Epithelial cell of esophagus (primary cell): ENCODE results near the gene PSMG1.

Experiments used
- DNase-seq: peaks from one replicate; pipeline ENCODE4 v3.0.0; 2010; ENCODE audit warnings: low read depth
- H3K4me3 ChIP-seq: 2 replicates; pipeline ENCODE4 v1.5.1; 2011; ENCODE audit warnings: mild to moderate bottlenecking, low read length, control low read depth
- TF ChIP-seq, protein P1 (sequence below): IDR thresholded peaks from 2 replicates; pipeline ENCODE4 v1.5.1; 2011; ENCODE audit warnings: low read depth, mild to moderate bottlenecking, low read length, control low read depth, inconsistent platforms; ENCODE audit not compliant: insufficient read depth; ENCODE audit errors: missing control alignments

Gene PSMG1

DNA sequence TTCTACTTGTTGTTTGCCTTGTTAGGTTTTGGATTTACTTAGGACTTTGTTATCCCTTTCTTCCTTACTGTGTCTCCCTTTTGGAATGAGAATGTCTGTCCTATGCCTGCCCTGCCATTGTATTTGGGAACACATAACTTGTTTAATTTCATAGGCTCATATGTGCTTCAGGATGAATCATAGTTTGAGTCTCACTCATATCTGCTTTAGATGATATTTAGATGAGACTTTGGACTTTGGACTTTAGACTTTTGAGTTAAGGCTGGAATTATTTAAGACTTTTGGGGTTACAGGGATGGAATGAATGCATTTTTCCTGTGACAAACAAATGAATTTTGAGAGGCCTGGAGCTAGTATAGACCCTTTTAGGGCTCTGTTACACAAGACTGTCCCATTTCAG is 33.4 kb downstream of the PSMG1 start:
- no peak overlapping the region for H3K4me3 ChIP-seq
- no peak for DNase-seq
- TF ChIP-seq, protein P1, sequence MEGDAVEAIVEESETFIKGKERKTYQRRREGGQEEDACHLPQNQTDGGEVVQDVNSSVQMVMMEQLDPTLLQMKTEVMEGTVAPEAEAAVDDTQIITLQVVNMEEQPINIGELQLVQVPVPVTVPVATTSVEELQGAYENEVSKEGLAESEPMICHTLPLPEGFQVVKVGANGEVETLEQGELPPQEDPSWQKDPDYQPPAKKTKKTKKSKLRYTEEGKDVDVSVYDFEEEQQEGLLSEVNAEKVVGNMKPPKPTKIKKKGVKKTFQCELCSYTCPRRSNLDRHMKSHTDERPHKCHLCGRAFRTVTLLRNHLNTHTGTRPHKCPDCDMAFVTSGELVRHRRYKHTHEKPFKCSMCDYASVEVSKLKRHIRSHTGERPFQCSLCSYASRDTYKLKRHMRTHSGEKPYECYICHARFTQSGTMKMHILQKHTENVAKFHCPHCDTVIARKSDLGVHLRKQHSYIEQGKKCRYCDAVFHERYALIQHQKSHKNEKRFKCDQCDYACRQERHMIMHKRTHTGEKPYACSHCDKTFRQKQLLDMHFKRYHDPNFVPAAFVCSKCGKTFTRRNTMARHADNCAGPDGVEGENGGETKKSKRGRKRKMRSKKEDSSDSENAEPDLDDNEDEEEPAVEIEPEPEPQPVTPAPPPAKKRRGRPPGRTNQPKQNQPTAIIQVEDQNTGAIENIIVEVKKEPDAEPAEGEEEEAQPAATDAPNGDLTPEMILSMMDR, result no peak

DNA sequence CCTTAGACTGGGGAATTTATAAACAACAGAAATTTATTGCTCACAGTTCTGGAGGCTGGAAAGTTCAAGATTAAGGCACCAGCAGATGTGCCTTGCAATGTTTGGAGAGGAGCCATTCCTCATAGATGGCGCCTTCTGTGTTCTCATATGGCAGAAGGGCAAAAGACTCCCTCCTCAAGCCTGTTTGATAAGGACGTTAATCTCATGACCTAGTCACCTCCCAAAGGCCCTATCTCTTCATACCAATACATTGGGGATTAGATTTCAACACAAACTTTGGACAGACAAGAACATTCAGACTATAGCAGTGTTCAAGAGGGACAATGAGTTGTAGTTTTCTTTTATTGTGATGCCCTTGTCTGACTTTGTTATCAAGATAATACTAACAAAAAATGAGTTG is 34.3 kb downstream of the PSMG1 start:
- TF ChIP-seq, protein P1, result no peak
- no peak for DNase-seq
- no peak overlapping the region for H3K4me3 ChIP-seq

DNA sequence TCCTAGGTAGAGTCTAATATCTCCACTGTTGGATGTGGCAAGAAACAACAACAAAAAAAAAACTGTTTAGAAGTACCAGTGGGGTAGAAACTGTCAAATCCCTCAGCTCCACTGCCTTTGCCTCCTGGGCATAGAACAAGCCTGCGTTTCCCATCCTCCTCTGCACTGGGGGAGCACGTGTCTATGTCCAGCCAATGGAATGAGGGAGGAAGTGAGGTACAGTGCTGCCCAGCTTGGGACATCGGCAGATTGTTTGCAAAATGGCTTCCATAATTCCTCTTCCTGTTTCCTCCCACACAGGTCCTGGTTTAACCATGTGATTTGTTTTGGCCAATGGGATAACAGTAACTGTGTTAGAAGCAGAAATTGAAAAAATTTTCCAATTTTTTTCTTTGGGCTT is 39.1 kb downstream of the PSMG1 start:
- H3K4me3 ChIP-seq, result no peak overlapping the region
- no peak for DNase-seq
- TF ChIP-seq, protein P1, result no peak

DNA sequence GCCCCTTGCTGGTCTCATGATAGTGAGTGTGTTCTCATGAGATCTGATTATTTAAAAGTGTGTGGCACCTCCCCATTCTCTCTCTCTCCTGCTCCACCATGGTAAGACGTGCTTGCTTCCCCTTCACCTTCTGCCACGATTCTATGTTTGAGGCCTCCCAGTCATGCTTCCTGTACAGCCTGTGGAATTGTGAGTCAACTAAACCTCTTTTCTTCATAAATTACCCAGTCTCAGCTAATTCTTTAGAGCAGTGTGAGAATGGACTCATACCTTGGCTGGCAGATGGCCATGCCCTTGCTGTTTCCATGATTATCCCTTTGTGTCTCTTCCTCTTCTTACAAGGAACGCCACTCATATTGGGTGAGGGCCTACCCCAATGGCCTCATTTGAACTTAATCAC is 40.3 kb downstream of the PSMG1 start:
- TF ChIP-seq, protein P1, result no peak
- H3K4me3 ChIP-seq, result no peak overlapping the region
- peak; percentile 36 for DNase-seq

DNA sequence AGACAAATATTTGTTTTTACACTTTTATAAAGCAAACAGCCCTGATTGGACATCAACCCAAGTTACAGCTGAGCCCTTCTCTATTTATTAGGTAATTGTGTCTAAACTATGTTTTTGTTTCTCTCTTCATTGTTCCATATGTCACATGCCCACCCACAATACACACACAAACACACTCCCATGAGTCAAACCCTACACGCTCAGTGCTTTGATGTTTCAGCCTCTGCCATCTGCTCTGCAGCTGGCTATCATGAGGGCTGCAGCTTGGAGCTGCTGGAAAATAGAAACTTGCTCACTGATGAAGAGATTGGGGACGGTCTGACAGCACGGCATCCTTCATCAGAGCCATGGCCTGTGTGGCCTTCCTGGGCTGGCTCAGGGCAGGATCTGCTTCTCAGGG is 41.7 kb downstream of the PSMG1 start:
- TF ChIP-seq, protein P1, result no peak
- DNase-seq, result no peak
- no peak overlapping the region for H3K4me3 ChIP-seq

DNA sequence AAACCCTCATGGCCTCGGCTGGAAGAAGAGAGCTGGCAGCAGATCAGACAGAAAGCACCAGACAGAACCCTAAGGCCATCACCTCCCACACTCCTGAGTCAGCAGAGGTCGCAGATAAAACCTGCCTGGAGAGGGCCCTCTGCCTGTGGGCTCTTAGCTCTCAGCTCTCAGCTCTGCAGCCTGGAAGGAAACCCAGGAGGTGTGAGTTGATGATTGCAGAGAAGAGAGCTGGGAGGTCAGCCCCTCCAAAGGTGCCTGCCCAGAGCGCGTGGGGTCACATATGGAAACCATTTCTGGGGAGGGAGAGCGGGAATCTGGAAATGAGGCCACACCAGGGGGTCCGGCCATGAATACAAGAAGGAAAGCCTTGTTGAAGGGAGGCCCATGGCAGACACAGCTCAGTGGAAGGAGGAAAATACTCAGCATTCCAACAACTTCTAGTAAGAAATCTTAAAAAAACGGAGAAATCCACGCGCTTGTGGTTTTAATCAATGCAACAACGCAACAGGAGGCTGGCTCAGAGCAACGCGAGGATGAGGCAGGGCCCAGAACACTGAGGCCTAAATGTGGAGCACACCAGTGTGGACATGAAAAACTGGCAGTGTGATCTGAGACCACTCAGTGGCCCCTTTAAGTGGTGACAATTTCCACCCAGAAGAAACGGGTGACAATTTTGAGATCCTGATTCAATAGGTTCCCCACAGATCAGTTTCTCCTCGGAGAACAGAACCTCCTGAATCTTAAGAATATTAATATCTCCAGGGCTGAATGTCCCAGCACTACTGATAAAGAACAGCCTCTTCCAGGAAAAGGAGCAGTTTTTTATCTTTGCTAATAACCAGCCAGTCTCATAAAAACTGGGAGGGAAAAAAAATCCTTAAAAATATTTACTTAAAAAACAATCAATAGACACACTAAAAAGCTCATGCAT is 45.7 kb downstream of the PSMG1 start:
- peak; percentile 61 for DNase-seq
- TF ChIP-seq, protein P1, result no peak
- H3K4me3 ChIP-seq, result no peak overlapping the region

DNA sequence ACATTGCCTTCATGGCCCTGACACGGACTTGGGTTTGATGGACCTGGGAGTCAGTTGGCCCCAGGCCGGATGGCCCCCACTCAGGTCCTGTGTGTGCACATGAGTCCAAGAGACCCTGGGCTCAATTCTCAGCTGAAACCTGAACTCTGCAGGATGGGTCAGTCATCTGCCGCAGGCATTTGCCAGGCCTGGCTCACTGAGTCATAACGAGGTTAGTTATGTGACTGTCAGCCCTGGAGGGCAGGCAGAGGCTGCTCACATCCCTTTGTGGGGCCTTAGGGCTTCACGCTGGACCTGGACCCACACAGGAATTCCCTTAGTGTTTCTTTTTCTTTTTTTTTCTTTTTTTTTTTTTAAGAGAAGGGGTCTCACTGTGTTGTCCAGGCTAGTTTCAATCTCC is 46.5 kb downstream of the PSMG1 start:
- no peak overlapping the region for H3K4me3 ChIP-seq
- TF ChIP-seq, protein P1, result no peak
- DNase-seq, result peak; percentile 72
